IMR-90 (cell line): ENCODE results near the gene TEX2. TPM values are rescaled to one million over a fixed set of nuclear protein-coding genes. Genes with fewer than 3 reads are reported as not detected.

Experiments used
- ATAC-seq: fragments of 200-7000 bp; cut with Tn5 transposase; 2 replicates; pipeline ENCODE4 v1.9.1; 2020; ENCODE audit warnings: low read depth, mild to moderate bottlenecking, moderate library complexity
- BruUV-seq: library from RNA; stranded (reverse); fragments of 400-500 nt; replicated peaks from 2 replicates; lab custom pipeline; 2021; lab: Mats Ljungman, UMichigan
- CTCF ChIA-PET: fragments of 300-600 bp; formaldehyde crosslinking; extraction: SDS; loops from one replicate; lab custom pipeline; 2021; ENCODE audit warnings: antibody characterized with exemption; lab: Yijun Ruan, JAX
- POLR2A ChIA-PET: fragments of 300-600 bp; sonication (Branson Sonifier 250); formaldehyde crosslinking; loops from one replicate; lab custom pipeline; 2022; ENCODE audit warnings: antibody characterized with exemption; ENCODE audit not compliant: unreplicated experiment; lab: Charles Lee
- DNase-seq: peaks from one replicate; pipeline ENCODE4 v3.0.0; 2013
- H2AFZ ChIP-seq: replicated peaks from 2 replicates; pipeline ENCODE3; 2013; ENCODE audit warnings: low read length, mild to moderate bottlenecking; ENCODE audit not compliant: poor library complexity
- H2AK5ac ChIP-seq: 2 replicates; pipeline ENCODE4 v1.6.1; 2013; ENCODE audit warnings: low read depth, low read length, inconsistent platforms
- H2AK9ac ChIP-seq: replicated peaks from 2 replicates; pipeline ENCODE3; 2013; ENCODE audit warnings: mild to moderate bottlenecking, low read depth, low read length, moderate library complexity; ENCODE audit not compliant: poor library complexity
- H2BK120ac ChIP-seq: 2 replicates; pipeline ENCODE4 v1.6.1; 2013; ENCODE audit warnings: low read depth, low read length, inconsistent platforms
- H2BK15ac ChIP-seq: 3 replicates; pipeline ENCODE4 v1.6.1; 2013; ENCODE audit warnings: low read depth, low read length, inconsistent platforms
- H2BK20ac ChIP-seq: 2 replicates; pipeline ENCODE4 v1.6.1; 2013; ENCODE audit warnings: low read depth, mild to moderate bottlenecking, inconsistent platforms, low read length, moderate library complexity
- H2BK5ac ChIP-seq: 2 replicates; pipeline ENCODE4 v1.6.1; 2013; ENCODE audit warnings: mild to moderate bottlenecking, low read depth, low read length, inconsistent platforms; ENCODE audit not compliant: poor library complexity, severe bottlenecking
- H3K14ac ChIP-seq: replicated peaks from 2 replicates; pipeline ENCODE4 v1.6.1; 2013; ENCODE audit warnings: low read depth, low read length, inconsistent platforms
- H3K18ac ChIP-seq: 2 replicates; pipeline ENCODE4 v1.6.1; 2013; ENCODE audit warnings: low read depth, low read length, control low read depth
- H3K23ac ChIP-seq: 2 replicates; pipeline ENCODE4 v1.6.1; 2013; ENCODE audit warnings: low read depth, low read length, inconsistent platforms
- H3K27ac ChIP-seq: 2 replicates; pipeline ENCODE4 v1.5.1; 2013; ENCODE audit warnings: mild to moderate bottlenecking, control low read depth, low read length; ENCODE audit not compliant: insufficient read depth
- H3K27me3 ChIP-seq: 2 replicates; pipeline ENCODE4 v1.6.1; 2013; ENCODE audit warnings: low read length; ENCODE audit not compliant: control insufficient read depth, insufficient read depth
- H3K36me3 ChIP-seq: 2 replicates; pipeline ENCODE4 v1.6.1; 2013; ENCODE audit warnings: low read length, mixed read lengths; ENCODE audit not compliant: control insufficient read depth, insufficient read depth
- H3K4ac ChIP-seq: 2 replicates; pipeline ENCODE4 v1.6.1; 2013; ENCODE audit warnings: low read depth, low read length, inconsistent platforms
- H3K4me1 ChIP-seq: 2 replicates; pipeline ENCODE4 v1.6.1; 2013; ENCODE audit warnings: low read length, mixed read lengths; ENCODE audit not compliant: control insufficient read depth, insufficient read depth
- H3K4me2 ChIP-seq: 2 replicates; pipeline ENCODE4 v1.6.1; 2013; ENCODE audit warnings: low read depth, mild to moderate bottlenecking, control low read depth, low read length, moderate library complexity
- H3K4me3 ChIP-seq: 2 replicates; pipeline ENCODE4 v1.5.1; 2013; ENCODE audit warnings: low read depth, mild to moderate bottlenecking, control low read depth, low read length, moderate library complexity; ENCODE audit not compliant: insufficient read depth
- H3K56ac ChIP-seq: 2 replicates; pipeline ENCODE4 v1.6.1; 2013; ENCODE audit warnings: low read length, inconsistent platforms; ENCODE audit not compliant: insufficient read depth; ENCODE audit errors: extremely low read depth
- H3K79me1 ChIP-seq, 2 experiments: 2 replicates each; pipeline ENCODE4 v1.6.1; 2013; ENCODE audit warnings: low read length in 2 of 2, inconsistent platforms in 1 of 2, low read depth in 1 of 2
- H3K9ac ChIP-seq: 2 replicates; pipeline ENCODE4 v1.6.1; 2013; ENCODE audit warnings: low read depth, low read length, control low read depth
- H3K9me1 ChIP-seq: 2 replicates; pipeline ENCODE4 v1.6.1; 2013; ENCODE audit warnings: low read length, inconsistent platforms; ENCODE audit not compliant: insufficient read depth
- H3K9me3 ChIP-seq: 2 replicates; pipeline ENCODE4 v1.6.1; 2013; ENCODE audit warnings: low read length; ENCODE audit not compliant: control insufficient read depth, insufficient read depth
- H4K20me1 ChIP-seq: 2 replicates; pipeline ENCODE4 v1.6.1; 2013; ENCODE audit warnings: low read length, inconsistent platforms; ENCODE audit not compliant: insufficient read depth
- H4K5ac ChIP-seq: 2 replicates; pipeline ENCODE4 v1.6.1; 2013; ENCODE audit warnings: mild to moderate bottlenecking, low read depth, low read length, control low read depth
- H4K8ac ChIP-seq, 2 experiments: 2 replicates each; pipeline ENCODE4 v1.6.1; 2013; ENCODE audit warnings: low read depth in 2 of 2, low read length in 2 of 2, control low read depth in 1 of 2, inconsistent platforms in 1 of 2
- H4K91ac ChIP-seq: 2 replicates; pipeline ENCODE4 v1.6.1; 2013; ENCODE audit warnings: low read depth, low read length, inconsistent platforms; ENCODE audit not compliant: insufficient read depth
- CTCF ChIP-seq: conservative IDR thresholded peaks from 2 replicates; pipeline ENCODE4 v1.5.1; 2012; ENCODE audit warnings: mild to moderate bottlenecking, low read depth, low read length, improper control_type of control experiment
- MAZ ChIP-seq: IDR thresholded peaks from 2 replicates; pipeline ENCODE4 v1.6.1; 2012; ENCODE audit warnings: low read depth, mild to moderate bottlenecking, low read length, improper control_type of control experiment, moderate library complexity, borderline replicate concordance
- RFX5 ChIP-seq: IDR thresholded peaks from 2 replicates; pipeline ENCODE4 v1.8.0; 2012; ENCODE audit warnings: low read depth, mild to moderate bottlenecking, low read length, moderate library complexity
- WGBS, 2 experiments: methylation state at CpG; one replicate each; pipeline versions ENCODE4 v1.1.5 to v1.1.7; 2013; ENCODE audit warnings: missing lambda C conversion rate in 2 of 2; ENCODE audit not compliant: insufficient read length in 1 of 2; ENCODE audit errors: extremely low coverage in 2 of 2; 5-methylcytosine and 5-hydroxymethylcytosine counted together
- dilution Hi-C: fragments of 300-500 bp; cut with HindIII; formaldehyde crosslinking; loops from one replicate; pipeline ENCODE4 v1.14.3; 2018; ENCODE audit warnings: low sequenced_read_pairs; ENCODE audit not compliant: unreplicated experiment
- in situ Hi-C: fragments of 300-500 bp; cut with MboI; formaldehyde crosslinking; loops from 3 replicates; pipeline ENCODE4 v1.14.3; 2019; ENCODE audit warnings: low sequenced_read_pairs, inconsistent platforms, mixed read lengths
- intact Hi-C: fragments of 100-400 bp; cut with micrococcal nuclease; formaldehyde crosslinking; loops from 2 replicates; pipeline ENCODE4 v1.10.0; 2022
- polyA plus RNA-seq, 3 experiments: library from polyadenylated mRNA; depleted of rRNA; stranded (reverse); fragments of >200 nt; gene quantifications; 2 replicates each; pipeline ENCODE4 v1.2.3, GENCODE V29; 2012; ENCODE audit warnings: low replicate concordance in 1 of 3
- total RNA-seq: library from RNA; depleted of rRNA; stranded (reverse); fragments of >200 nt; gene quantifications from 2 replicates; pipeline ENCODE4 v1.2.3, GENCODE V29; 2012

Gene TEX2
- total and polyA plus RNA-seq, 2 of the 4 experiments (the other 2 are of a cell fraction), result 18.2 to 21.9 TPM

- H2BK5ac ChIP-seq, result no peak overlapping the region
- H4K8ac ChIP-seq, result no peak overlapping the region
- H3K36me3 ChIP-seq, result peaks cover 12% of the 10 kb centered on the region; the same call in 1 of the 2 replicates
- peaks cover 16% of the 10 kb centered on the region for H3K9me1 ChIP-seq
- no peak overlapping the region for H2AFZ ChIP-seq
- intact Hi-C loops (no loop called here), dilution Hi-C loops (no loop called here), in situ Hi-C loops (no loop called here)
- no peak for ATAC-seq
- H4K5ac ChIP-seq, result no peak overlapping the region
- no peak overlapping the region for H2BK15ac ChIP-seq
- no peak overlapping the region for H2AK9ac ChIP-seq
- no peak overlapping the region for H3K27ac ChIP-seq
- no TSS peak for BruUV-seq
- no peak overlapping the region for H3K4me3 ChIP-seq
- H3K4ac ChIP-seq, result no peak overlapping the region
- no peak overlapping the region for H2BK120ac ChIP-seq
- H4K91ac ChIP-seq, result no peak overlapping the region
- ChIA-PET CTCF (no interaction called here), POLR2A (no interaction called here)
- no peaks in the 10 kb centered on the region for H3K27me3 ChIP-seq
- H3K9ac ChIP-seq, result no peak overlapping the region
- H2BK20ac ChIP-seq, result no peak overlapping the region
- H3K23ac ChIP-seq, result no peak overlapping the region
- H2AK5ac ChIP-seq, result no peak overlapping the region
- no peak overlapping the region for H3K4me2 ChIP-seq
- no peak overlapping the region for H3K18ac ChIP-seq
- H4K20me1 ChIP-seq, result peaks cover 24% of the 10 kb centered on the region
- DNase-seq, result no peak
- H3K56ac ChIP-seq, result no peak overlapping the region
- no CpG with 5 or more reads among the region's 1 CpG for WGBS, 2 experiments
- H3K14ac ChIP-seq, result no peak overlapping the region
- H3K4me1 ChIP-seq, result peaks cover 7% of the 10 kb centered on the region
- peaks cover 7 to 25% of the 10 kb centered on the region in 2 experiments; a peak in 3 of 4 replicates for H3K79me1 ChIP-seq
- no peak for TF ChIP-seq MAZ
- no peak for TF ChIP-seq CTCF
- no peak for TF ChIP-seq RFX5
- no peaks in the 10 kb centered on the region for H3K9me3 ChIP-seq
Measured at GRCh38 chr17:64151016-64151368, 112.1 kb downstream of the TEX2 start.
